Esophagus muscularis mucosa (tissue), 3 donors: ENCODE measurements around the gene RGS19.

Experiments
- CTCF ChIP-seq, 3 experiments: fragments of 200-600 bp in 2 of 3; fragments of 450-650 bp in 1 of 3; sonication (generic) in 2 of 3; IDR thresholded peaks; one replicate each; pipeline ENCODE4 v1.5.1; 2017 to 2019; ENCODE audit warnings: antibody characterized with exemption in 3 of 3, mild to moderate bottlenecking in 2 of 3, moderate library complexity in 1 of 3
- POLR2A ChIP-seq: fragments of 450-650 bp; IDR thresholded peaks from one replicate; pipeline ENCODE4 v1.6.1; 2017; ENCODE audit warnings: antibody characterized with exemption, moderate library complexity, mild to moderate bottlenecking, low read depth

GRCh38 chr20:64053841-64054661 is 25.3 kb downstream of the RGS19 start:
- TF ChIP-seq CTCF (IDR thresholded peaks at IDR 0.05) (no peak), POLR2A (no peak)
